Measurements from ENCODE around the gene IL32. TPM values are rescaled to one million over a fixed set of nuclear protein-coding genes. Genes with fewer than 3 reads are reported as not detected.

IL32 gene
- total and polyA plus RNA-seq, 2 of the 4 experiments (the other 2 are of a cell fraction): 25.6 to 95.7 TPM

DNA sequence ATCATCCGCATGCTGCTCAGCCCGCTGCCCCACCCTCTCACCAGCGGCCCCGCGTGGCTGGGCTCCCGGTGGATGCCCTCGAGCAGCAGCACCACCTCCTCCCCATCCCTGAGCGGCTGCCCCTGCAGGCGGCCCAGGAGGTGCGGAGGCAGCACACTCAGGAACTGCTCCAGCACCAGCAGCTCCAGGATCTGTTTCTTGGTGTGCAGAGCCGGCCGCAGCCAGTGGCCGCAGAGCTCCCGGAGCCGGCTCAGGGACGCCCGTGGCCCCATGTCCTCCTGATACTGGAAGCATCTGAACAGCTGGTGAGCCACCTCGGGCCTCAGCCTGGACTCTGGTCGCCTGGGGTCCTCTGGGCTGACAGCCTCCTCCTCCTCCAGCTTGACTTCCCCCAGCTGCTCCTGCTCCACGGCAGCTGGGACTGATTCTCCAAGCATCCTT, 27.1 kb downstream of the IL32 start:
- ATAC-seq (ENCODE audit: low read depth) (no peak), DNase-seq (no peak)
- H3K9me3 ChIP-seq (ENCODE audit: control insufficient read depth, insufficient read depth, low read length): no peaks in the 10 kb centered on the region
- CTCF ChIA-PET: no interaction called here
- no peak for TF ChIP-seq BHLHE40 (IDR thresholded peaks at IDR 0.05; ENCODE audit: low read depth, low read length)
- H4K91ac ChIP-seq (ENCODE audit: insufficient read depth, low read depth, low read length): no peak overlapping the region
- H2AFZ ChIP-seq (replicated peaks; ENCODE audit: low read length, poor library complexity): no peak overlapping the region
- H4K8ac ChIP-seq (ENCODE audit: low read depth in 2 of 2, low read length in 2 of 2): no peak overlapping the region
- H3K56ac ChIP-seq (ENCODE audit: extremely low read depth, insufficient read depth, low read length): no peak overlapping the region
- dilution Hi-C loops (cut with HindIII; ENCODE audit: low sequenced_read_pairs, unreplicated experiment) (no loop called here), intact Hi-C loops (cut with micrococcal nuclease) (no loop called here), in situ Hi-C loops (cut with MboI; ENCODE audit: low sequenced_read_pairs) (no loop called here)
- WGBS, 2 experiments (ENCODE audit: extremely low coverage in 2 of 2, insufficient read length in 1 of 2): 42% methylated on average over 9 of the region's 20 CpGs; no CpG with 5 or more reads in 1 of the 2 experiments
- no peaks in the 10 kb centered on the region for H3K9me1 ChIP-seq (ENCODE audit: insufficient read depth, low read length)
- no peak overlapping the region for H3K14ac ChIP-seq (replicated peaks; ENCODE audit: low read depth, low read length)
- H3K4ac ChIP-seq (ENCODE audit: low read depth, low read length): no peak overlapping the region
- no peak overlapping the region for H3K23ac ChIP-seq (ENCODE audit: low read depth, low read length)
- no peak overlapping the region for H3K4me3 ChIP-seq (ENCODE audit: insufficient read depth, low read depth, low read length)
- no peaks in the 10 kb centered on the region for H3K4me1 ChIP-seq (ENCODE audit: control insufficient read depth, insufficient read depth, low read length)
- no peaks in the 10 kb centered on the region for H4K20me1 ChIP-seq (ENCODE audit: insufficient read depth, low read length)
- H3K4me2 ChIP-seq (ENCODE audit: low read depth, low read length): no peak overlapping the region
- no peak overlapping the region for H3K18ac ChIP-seq (ENCODE audit: low read depth, low read length)
- H3K27ac ChIP-seq (ENCODE audit: insufficient read depth, low read length): no peak overlapping the region
- H2BK5ac ChIP-seq (ENCODE audit: low read depth, low read length, poor library complexity, severe bottlenecking): no peak overlapping the region
- no peak overlapping the region for H4K5ac ChIP-seq (ENCODE audit: low read depth, low read length)
- BruUV-seq (replicated peaks): no TSS peak
- H2AK5ac ChIP-seq (ENCODE audit: low read depth, low read length): no peak overlapping the region
- no peaks in the 10 kb centered on the region for H3K79me1 ChIP-seq (ENCODE audit: low read depth in 1 of 2, low read length in 2 of 2)
- peaks cover 28% of the 10 kb centered on the region for H3K27me3 ChIP-seq (ENCODE audit: control insufficient read depth, insufficient read depth, low read length)
- no peak overlapping the region for H2BK20ac ChIP-seq (ENCODE audit: low read depth, low read length)
- H3K9ac ChIP-seq (ENCODE audit: low read depth, low read length): no peak overlapping the region
- POLR2A ChIA-PET (ENCODE audit: unreplicated experiment): no interaction called here
- no peaks in the 10 kb centered on the region for H3K36me3 ChIP-seq (ENCODE audit: control insufficient read depth, insufficient read depth, low read length)
- H2AK9ac ChIP-seq (replicated peaks; ENCODE audit: low read depth, low read length, poor library complexity): no peak overlapping the region
- H2BK120ac ChIP-seq (ENCODE audit: low read depth, low read length): no peak overlapping the region
- H2BK15ac ChIP-seq (ENCODE audit: low read depth, low read length): no peak overlapping the region

Data from IMR-90 (cell line).